Astrocyte of the spinal cord (primary cell): ENCODE measurements around the gene SLC5A10.

Source experiments
- DNase-seq: peaks from one replicate; pipeline ENCODE4 v3.0.0; 2011; ENCODE audit warnings: low read depth, low spot score
- H3K4me3 ChIP-seq: 2 replicates; pipeline ENCODE4 v1.5.1; 2011; ENCODE audit warnings: low read depth, mild to moderate bottlenecking, low read length, moderate library complexity
- CTCF ChIP-seq: IDR thresholded peaks from 2 replicates; pipeline ENCODE4 v1.5.1; 2012; ENCODE audit warnings: low read depth, mild to moderate bottlenecking, low read length, inconsistent platforms
- in situ Hi-C: cut with HindIII; loops from 2 replicates; pipeline ENCODE4 v1.10.0; 2017; ENCODE audit warnings: low sequenced_read_pairs

SLC5A10 gene

GRCh38 chr17:18995220-18995619 is 43.3 kb downstream of the SLC5A10 start:
- no peak for DNase-seq
- no peak overlapping the region for H3K4me3 ChIP-seq
- in situ Hi-C loops = no loop called here
- no peak for TF ChIP-seq CTCF

- DNase-seq = no peak
- H3K4me3 ChIP-seq = no peak overlapping the region
- TF ChIP-seq CTCF = no peak
- in situ Hi-C loops = no loop called here
Measured at GRCh38 chr17:18996458-18996857, 44.5 kb downstream of the SLC5A10 start.

- no peak for TF ChIP-seq CTCF
- in situ Hi-C loops = no loop called here
- DNase-seq = no peak
- H3K4me3 ChIP-seq = no peak overlapping the region
Measured at GRCh38 chr17:18997650-18998196, 45.8 kb downstream of the SLC5A10 start.

- in situ Hi-C loops = no loop called here
- TF ChIP-seq CTCF = no peak
- no peak for DNase-seq
- H3K4me3 ChIP-seq = no peak overlapping the region
Measured at GRCh38 chr17:18999394-18999793, 47.4 kb downstream of the SLC5A10 start.

GRCh38 chr17:18999911-19000310 is 47.9 kb downstream of the SLC5A10 start:
- TF ChIP-seq CTCF = no peak
- in situ Hi-C loops = no loop called here
- no peak overlapping the region for H3K4me3 ChIP-seq
- no peak for DNase-seq

GRCh38 chr17:19000531-19001325 is 48.8 kb downstream of the SLC5A10 start:
- no peak overlapping the region for H3K4me3 ChIP-seq
- TF ChIP-seq CTCF = no peak
- DNase-seq = no peak
- in situ Hi-C loops = no loop called here
